Neutrophil (primary cell): ENCODE data around the gene NSUN2.
"Not testable (repeated sequence)": the region's sequence is repeated elsewhere in the genome, so short reads cannot be mapped to it uniquely, and the experiment has no call there.

ENCODE experiments used
- H3K27ac ChIP-seq: fragments of 200-600 bp; sonication (generic); 2 replicates; pipeline ENCODE4 v1.5.1; 2016; ENCODE audit warnings: mild to moderate bottlenecking, moderate library complexity
- H3K27me3 ChIP-seq: fragments of 200-600 bp; sonication (generic); 2 replicates; pipeline ENCODE4 v1.6.0; 2016; ENCODE audit warnings: mild to moderate bottlenecking
- H3K36me3 ChIP-seq: fragments of 200-600 bp; sonication (generic); 2 replicates; pipeline ENCODE4 v1.5.1; 2017
- H3K4me1 ChIP-seq, 2 experiments: fragments of 200-600 bp in 1 of 2; sonication (generic) in 1 of 2; 1 replicate in 1 of 2; 2 replicates in 1 of 2; pipeline versions ENCODE4 v1.5.1 to v1.6.1; 2013 to 2016; ENCODE audit warnings: low read depth in 1 of 2, low read length in 1 of 2, mild to moderate bottlenecking in 1 of 2, moderate library complexity in 1 of 2; ENCODE audit not compliant: control insufficient read depth in 1 of 2, insufficient read depth in 1 of 2
- H3K4me3 ChIP-seq, 2 experiments: fragments of 200-600 bp in 1 of 2; sonication (generic) in 1 of 2; 1 replicate in 1 of 2; 2 replicates in 1 of 2; pipeline ENCODE4 v1.5.1; 2013 to 2016; ENCODE audit warnings: low read depth in 1 of 2, low read length in 1 of 2, mild to moderate bottlenecking in 1 of 2, moderate library complexity in 1 of 2
- H3K9me3 ChIP-seq: fragments of 200-600 bp; sonication (generic); 2 replicates; pipeline ENCODE4 v1.5.1; 2016
- TF ChIP-seq, protein P1 (sequence below): fragments of 200-600 bp; sonication (generic); IDR thresholded peaks from 2 replicates; pipeline ENCODE4 v1.5.1; 2016; ENCODE audit warnings: antibody characterized with exemption

NSUN2 gene

DNA sequence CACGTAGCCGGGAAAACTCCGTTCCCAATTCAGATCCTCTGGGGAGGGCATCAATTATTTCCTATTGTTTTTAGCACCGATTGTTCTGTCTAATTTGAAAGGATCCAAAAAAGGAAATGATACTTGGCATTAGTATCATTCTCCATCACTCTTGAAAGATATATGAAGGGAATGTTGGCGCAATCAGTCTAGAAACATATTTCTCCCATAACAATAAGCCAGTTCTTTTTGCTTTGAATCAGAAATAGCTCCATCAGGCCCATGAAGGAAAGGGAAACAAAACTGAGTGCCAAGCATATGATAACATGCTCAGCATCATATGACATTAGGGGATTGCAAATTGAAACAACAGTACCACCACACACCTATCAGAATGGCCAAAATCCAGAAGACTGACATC is 40.2 kb upstream of the NSUN2 start:
- Histone ChIP-seq H3K27me3 (peaks cover 5% of the 10 kb centered on the region), H3K4me3 (no peak overlapping the region), H3K36me3 (no peaks in the 10 kb centered on the region), H3K4me1 (no peaks in the 10 kb centered on the region), H3K9me3 (no peaks in the 10 kb centered on the region), H3K27ac (no peak overlapping the region)
- TF ChIP-seq, protein P1, sequence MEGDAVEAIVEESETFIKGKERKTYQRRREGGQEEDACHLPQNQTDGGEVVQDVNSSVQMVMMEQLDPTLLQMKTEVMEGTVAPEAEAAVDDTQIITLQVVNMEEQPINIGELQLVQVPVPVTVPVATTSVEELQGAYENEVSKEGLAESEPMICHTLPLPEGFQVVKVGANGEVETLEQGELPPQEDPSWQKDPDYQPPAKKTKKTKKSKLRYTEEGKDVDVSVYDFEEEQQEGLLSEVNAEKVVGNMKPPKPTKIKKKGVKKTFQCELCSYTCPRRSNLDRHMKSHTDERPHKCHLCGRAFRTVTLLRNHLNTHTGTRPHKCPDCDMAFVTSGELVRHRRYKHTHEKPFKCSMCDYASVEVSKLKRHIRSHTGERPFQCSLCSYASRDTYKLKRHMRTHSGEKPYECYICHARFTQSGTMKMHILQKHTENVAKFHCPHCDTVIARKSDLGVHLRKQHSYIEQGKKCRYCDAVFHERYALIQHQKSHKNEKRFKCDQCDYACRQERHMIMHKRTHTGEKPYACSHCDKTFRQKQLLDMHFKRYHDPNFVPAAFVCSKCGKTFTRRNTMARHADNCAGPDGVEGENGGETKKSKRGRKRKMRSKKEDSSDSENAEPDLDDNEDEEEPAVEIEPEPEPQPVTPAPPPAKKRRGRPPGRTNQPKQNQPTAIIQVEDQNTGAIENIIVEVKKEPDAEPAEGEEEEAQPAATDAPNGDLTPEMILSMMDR: no peak

DNA sequence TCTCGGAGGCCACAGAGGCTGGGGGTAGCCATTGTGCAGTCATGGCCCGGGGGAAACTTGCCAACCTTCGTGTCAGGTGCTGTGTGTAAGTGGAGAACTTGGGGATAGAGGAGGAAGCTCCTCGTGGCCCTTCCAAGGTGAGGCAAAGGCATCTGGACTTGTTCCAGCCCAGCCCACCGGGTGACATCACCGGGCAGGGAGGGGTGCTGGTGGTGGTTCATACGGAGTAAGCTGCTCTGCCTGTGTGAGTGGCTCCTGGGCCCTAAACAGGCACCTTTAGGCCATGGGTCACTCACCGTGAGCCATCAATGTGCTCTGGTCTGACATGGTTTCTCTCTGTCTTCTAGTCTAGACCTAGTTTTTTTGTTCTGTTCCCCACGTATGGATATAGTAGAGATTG is 35.9 kb upstream of the NSUN2 start:
- not testable (repeated sequence) for H3K36me3 ChIP-seq, H3K27ac ChIP-seq, H3K4me1 ChIP-seq, H3K9me3 ChIP-seq, H3K4me3 ChIP-seq, H3K27me3 ChIP-seq

DNA sequence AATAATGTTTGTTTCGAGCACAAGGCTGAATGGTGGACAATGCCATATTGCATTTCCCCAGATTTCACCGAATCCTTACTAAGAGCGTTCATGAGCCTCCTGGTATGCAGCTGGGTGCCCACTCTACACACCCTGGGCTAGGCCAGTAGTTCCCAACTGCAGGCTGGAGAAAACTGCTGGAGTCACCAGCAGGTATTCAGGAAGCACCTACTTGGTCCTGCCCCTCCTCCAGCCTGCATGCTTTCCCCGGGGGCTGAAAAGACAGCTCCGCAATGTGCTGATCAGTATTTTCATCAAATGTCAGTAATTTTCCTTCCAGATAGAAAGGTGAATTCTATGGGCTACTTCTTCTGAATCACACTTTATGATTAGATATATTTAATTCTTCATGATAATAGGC is 34.8 kb upstream of the NSUN2 start:
- Histone ChIP-seq H3K4me3 (no peak overlapping the region), H3K27ac (no peak overlapping the region), H3K36me3 (no peaks in the 10 kb centered on the region), H3K27me3 (no peaks in the 10 kb centered on the region), H3K4me1 (no peaks in the 10 kb centered on the region), H3K9me3 (no peaks in the 10 kb centered on the region)
- TF ChIP-seq, protein P1: no peak

DNA sequence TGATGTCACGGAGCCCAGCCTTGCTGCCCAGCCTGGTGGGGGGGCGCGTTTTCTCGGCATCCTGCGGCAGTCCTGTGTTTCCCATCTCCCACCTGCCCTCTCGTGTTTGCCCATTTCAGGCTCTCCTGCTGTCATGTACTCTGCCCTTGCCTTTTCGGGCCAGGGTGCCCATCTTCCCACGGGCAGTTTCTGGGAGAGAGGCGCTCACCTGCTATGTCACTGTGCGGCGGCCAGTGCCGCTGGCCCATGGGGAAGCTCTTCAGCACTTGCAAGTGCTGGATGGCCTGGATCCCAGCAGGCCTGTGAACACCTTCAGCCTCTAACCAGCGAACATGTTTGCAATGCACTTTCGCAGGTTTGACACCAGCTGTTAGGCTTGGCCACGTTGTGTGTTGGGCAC is 33.9 kb upstream of the NSUN2 start:
- H3K27ac ChIP-seq: no peak overlapping the region

DNA sequence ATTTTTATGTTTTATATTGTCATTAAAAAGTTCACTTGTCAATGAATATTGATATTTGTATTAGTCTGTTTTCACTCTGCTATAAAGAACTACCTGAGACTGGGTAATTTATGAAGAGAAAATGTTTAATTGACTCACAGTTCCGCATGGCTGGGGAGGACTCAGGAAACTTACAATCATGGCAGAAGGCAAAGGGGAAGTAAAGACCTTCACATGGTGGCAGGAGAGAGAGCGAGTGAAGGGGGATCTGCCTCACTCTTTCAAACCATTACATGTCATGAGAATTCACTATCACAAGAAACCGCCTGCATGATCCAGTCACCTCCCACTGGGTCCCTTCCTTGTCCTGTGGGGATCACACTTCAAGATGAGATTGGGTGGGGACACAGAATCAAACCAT is 27.8 kb upstream of the NSUN2 start:
- Histone ChIP-seq H3K4me3 (no peak overlapping the region), H3K27ac (no peak overlapping the region), H3K4me1 (no peaks in the 10 kb centered on the region), H3K36me3 (no peaks in the 10 kb centered on the region), H3K9me3 (peaks cover 11% of the 10 kb centered on the region), H3K27me3 (no peaks in the 10 kb centered on the region)
- TF ChIP-seq, protein P1: no peak

More for the DNA sequence above, 33.9 kb upstream of the NSUN2 start:
- no peak overlapping the region for H3K4me3 ChIP-seq
- no peaks in the 10 kb centered on the region for H3K36me3 ChIP-seq
- H3K4me1 ChIP-seq: no peaks in the 10 kb centered on the region
- H3K27me3 ChIP-seq: no peaks in the 10 kb centered on the region
- TF ChIP-seq, protein P1: no peak
- H3K9me3 ChIP-seq: no peaks in the 10 kb centered on the region

DNA sequence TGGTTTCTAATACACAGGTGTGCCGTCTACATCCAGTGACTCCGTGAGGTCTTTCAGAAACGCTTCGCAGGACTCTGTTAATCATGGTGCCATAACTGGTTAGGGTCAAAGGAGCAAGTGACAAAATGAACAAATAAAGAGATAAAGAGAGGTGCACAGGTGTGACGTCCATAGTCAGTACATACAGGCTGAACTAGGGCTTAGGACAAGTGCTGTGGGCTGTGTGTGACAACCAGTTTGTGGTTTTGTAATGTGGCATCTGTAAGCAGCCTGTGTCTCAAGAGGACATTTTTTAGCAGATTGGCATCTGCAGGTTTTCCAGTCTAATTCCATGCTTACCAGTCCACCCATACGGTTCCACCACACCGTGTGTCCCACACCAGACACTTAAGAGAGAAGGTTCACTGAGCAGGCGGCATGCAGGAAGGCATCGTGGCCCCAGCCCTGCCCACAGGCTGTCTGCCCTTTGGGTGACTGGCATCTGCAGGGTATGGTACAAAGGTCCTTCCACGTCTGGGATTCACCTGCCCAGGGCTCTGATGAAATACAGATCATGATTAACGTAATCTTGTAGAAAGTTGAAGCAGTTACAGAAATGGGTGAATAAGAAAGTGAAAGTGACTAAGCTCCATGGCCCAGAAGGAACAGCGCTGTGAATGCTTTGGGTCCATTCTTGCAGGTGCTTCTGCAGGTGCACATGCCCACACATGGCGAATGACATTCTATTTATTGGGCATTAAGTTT is 27.3 kb upstream of the NSUN2 start:
- Histone ChIP-seq H3K4me1 (no peaks in the 10 kb centered on the region), H3K27ac (no peak overlapping the region), H3K36me3 (no peaks in the 10 kb centered on the region), H3K9me3 (peaks cover 11% of the 10 kb centered on the region), H3K4me3 (no peak overlapping the region), H3K27me3 (no peaks in the 10 kb centered on the region)
- TF ChIP-seq, protein P1: no peak
